C4-2B (cell line): ENCODE measurements around the gene AFP.

Source experiments
- CTCF ChIP-seq: fragments of 450-650 bp; conservative IDR thresholded peaks from 2 replicates; pipeline ENCODE4 v1.5.1; 2017; ENCODE audit warnings: mild to moderate bottlenecking
- ZFX ChIP-seq: fragments of 450-650 bp; IDR thresholded peaks from 2 replicates; pipeline ENCODE4 v1.6.1; 2017

GRCh38 chr4:73470728-73471127 is 34.7 kb downstream of the AFP start:
- TF ChIP-seq CTCF: no peak
- TF ChIP-seq ZFX: no peak
